Measurements from ENCODE around the gene CLEC2D.
"Not testable (repeated sequence)": the region's sequence is repeated elsewhere in the genome, so short reads cannot be mapped to it uniquely, and the experiment has no call there.

CLEC2D gene

DNA sequence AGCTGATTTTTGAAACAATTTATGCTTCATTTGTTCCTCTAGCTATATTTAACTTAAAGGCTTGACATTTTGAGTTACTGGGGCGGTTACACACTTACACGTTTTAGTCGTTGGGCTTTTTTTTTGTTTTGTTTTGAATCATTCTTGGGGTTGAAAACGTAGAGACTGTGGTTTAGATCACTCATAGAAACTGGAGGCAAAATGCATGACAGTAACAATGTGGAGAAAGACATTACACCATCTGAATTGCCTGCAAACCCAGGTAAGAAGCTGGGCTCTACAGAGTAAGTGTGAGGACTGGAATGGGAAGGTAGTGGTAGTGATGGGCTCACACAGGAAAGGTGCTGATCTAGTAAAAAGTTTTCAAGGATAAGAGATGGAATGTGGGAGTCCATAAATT is at the start of gene CLEC2D:
Gene CLEC2D, plus strand, starts transcription at position 180 of the 400 bp plus-strand sequence. Its CDS starts 22 bp downstream, at position 202.
- intact Hi-C loops (cut with DNase I): no loop called here
- DNase-seq: no peak

DNA sequence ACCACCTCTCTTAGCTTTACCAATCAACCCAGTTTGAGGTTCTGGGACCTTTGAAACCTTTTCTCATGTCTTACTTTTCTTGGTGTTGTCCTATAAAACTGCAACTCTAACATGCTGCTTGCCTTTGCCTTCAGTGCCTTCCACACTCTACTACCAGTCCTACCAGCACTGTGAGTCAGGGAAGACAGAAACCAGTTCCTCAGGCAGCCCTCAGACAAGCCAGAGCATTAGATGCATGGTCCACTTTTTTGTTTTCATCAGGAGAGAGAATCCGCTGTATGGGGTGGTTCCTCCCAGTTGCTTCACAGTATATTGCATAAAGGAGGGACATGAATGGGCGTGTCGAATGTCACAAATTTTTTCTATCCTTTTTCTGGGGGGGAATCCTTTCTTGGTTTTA is 44.5 kb upstream of the CLEC2D start:
- intact Hi-C loops (cut with DNase I): no loop called here
- no peak for DNase-seq

- intact Hi-C loops (cut with DNase I): no loop called here
- no peak for DNase-seq
Observed at GRCh38 chr12:9626291-9626690, 43.2 kb upstream of the CLEC2D start.

GRCh38 chr12:9626821-9627220 is 42.7 kb upstream of the CLEC2D start:
- intact Hi-C loops (cut with DNase I): no loop called here
- DNase-seq: no peak

- intact Hi-C loops (cut with DNase I): no loop called here
- DNase-seq: no peak
Observed at GRCh38 chr12:9632766-9633165, 36.7 kb upstream of the CLEC2D start.

DNA sequence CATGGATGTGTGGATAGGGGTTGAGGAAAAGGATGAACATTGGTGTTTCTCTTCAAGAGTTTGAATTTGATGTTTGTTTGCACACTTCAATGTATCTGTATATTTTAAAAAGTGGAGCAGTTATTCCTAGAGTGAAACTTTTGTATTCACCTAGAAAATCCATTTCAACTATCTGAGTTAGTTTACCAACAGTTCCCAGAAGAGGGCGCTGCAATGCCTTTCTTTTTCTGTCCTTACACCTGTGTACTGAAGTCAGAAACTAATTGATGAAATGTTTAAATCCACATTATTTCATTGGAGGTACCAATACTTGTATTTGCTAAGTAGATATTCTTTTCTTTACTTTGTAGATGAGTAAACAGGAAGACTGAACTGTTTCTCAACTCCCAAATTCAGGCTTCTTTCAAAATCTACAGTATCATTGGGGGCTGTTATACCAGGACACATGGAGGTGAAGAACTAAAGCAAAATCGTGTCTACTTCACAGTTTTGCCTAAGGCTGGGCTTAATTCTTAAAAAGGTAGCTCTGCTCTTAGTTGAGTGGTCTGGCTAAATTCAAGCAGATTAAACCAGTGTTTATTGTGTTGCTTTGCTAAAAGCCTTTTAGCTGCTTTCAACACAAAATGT is 35.2 kb upstream of the CLEC2D start:
- intact Hi-C loops (cut with DNase I): no loop called here
- peak in 35 of 42 donors; percentile 21 to 84 (median 61) for DNase-seq

DNA sequence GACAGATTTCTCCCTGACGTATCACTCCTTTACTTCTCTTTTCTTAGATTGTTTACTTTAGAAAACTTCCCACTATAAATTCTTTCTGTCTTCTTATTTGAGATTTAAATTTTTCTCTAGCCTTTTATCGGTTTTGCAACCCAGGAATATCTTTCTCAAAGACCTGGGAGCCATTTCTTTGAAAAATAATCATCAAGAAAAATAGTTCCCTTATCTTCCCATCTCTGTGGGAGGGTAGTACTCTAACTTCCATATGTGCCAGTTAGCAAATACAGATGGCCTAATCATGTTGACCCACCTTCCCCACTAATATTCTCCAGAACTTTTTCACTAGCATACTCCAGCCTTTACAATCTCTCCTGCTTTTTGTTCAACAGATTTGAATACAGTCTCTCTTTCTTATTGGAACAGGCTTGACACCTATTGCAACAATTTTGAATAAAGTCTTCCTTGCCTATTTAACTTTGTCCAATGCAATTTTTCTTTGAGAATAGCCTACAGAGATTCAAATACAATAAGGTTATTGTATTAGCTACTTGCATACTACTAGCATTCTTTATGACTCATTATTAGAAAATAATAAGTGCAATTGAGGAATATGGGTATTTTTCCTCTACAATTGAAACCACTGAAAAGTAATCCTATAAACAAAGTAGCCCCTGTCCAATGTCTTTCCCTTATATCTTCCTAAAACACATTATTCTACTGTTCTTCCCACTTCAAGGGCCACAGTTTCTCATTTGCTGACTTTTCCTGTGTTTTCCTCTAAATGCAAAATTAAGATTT is 34.4 kb upstream of the CLEC2D start:
- intact Hi-C loops (cut with DNase I): loop anchor here (5.0 kb wide), 1 partner anchor 72 kb away; no protein-coding TSS in a partner anchor
- no peak for DNase-seq

DNA sequence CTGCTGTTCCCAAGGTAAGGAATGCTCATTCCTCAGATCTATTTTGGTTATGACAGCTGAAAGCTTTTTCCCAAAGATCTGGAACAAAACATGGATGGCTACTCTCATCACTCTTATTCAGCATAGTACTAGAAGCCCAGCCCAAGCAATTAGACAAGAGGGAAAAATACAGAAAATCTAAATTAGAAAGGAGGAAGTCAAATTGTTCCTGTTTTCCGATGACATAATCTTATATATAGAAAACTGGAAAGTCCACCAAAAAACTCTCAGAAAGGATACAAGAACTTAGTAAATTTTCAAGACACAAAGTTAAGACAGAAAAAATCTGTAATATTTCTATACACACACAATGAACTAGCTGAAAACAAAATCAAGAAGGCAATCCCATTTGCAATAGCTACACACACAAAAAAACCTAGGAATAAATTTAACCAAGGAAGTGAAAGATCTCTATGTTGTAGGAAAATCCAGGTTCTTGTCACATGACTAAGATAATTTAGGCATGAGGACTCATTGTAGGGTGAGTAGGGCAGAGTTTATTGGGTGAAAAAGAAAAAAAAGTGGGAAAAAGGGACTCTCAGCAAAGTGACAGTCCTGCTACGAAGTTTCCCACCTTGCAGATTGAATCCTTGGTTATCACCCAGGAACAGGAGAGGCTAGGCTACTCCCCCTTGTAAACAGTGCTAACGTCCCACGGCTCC is 33.2 kb upstream of the CLEC2D start:
- no peak for DNase-seq
- intact Hi-C loops (cut with DNase I): loop anchor here (5.0 kb wide), 1 partner anchor 71 kb away; no protein-coding TSS in a partner anchor

GRCh38 chr12:9636851-9637206 is 32.7 kb upstream of the CLEC2D start:
- intact Hi-C loops (cut with DNase I): loop anchor here (5.0 kb wide), 1 partner anchor 70 kb away; no protein-coding TSS in a partner anchor
- no peak for DNase-seq

DNA sequence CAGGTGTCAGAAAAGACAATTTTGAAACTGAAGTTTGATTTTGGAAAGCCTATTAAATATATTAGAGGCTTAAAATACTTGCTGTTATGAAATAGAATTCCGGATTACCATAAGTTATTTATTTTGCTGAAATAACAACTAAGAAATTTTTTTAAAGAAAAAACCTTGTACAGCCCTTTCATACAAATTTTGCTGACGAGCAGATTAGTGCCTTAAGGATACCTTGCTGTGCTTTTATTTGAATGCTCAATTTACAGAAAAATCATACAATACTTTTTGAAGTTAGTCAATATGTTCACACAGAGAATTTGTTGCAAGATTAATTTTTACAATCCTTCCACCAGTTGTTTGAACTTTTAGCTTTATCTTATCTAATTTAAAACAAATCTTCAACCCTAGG is 29.5 kb upstream of the CLEC2D start:
- intact Hi-C loops (cut with DNase I): no loop called here
- DNase-seq: no peak

DNA sequence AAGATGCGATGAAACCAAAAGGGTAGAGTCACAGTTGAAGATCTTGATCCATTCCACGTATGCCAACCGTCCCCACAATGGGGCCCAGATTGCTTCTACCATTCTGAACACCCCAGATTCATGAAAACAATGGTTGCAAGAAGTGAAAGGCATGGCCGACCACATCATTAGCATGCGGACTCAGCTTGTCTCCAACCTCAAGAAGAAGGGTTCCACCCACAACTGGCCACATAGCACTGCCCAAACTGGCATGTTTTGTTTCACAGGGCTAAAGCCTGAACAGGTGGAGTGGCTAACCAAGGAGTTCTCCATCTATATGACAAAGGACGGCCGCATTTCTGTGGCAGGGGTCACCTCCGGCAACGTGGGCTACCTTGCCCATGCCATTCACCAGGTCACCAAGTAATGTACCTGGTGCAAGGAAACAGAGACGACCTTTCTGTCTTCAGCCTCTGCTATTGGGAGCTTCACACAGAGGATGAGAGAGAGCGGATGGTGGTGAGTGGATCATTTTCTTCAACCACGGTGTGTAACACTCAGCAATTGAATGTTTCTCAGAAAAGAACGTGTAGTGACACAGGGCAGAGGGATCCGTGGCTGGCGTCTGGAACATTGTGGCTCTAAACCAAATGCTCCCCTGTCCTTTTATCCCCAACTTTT is 26.8 kb upstream of the CLEC2D start:
- no peak for DNase-seq
- intact Hi-C loops (cut with DNase I): no loop called here

DNA sequence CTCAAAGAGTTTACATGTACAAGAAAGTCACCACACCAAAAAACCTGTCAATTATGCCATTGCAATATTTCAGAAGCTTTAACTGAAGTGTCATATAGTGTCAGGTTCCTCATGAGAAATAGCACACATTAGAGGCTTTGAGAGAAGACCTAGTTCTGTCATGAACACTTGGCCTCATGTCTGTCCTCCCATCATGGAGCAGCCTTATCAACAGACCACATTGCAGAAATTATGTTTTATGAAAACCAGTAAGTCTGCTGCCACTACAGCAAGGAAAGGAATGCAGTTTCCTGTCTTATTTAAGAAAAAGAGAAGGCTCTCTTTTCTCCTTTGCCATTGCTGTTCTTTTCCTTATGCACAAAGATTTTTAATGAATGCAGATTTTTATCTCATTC is 26.2 kb upstream of the CLEC2D start:
- intact Hi-C loops (cut with DNase I): no loop called here

DNA sequence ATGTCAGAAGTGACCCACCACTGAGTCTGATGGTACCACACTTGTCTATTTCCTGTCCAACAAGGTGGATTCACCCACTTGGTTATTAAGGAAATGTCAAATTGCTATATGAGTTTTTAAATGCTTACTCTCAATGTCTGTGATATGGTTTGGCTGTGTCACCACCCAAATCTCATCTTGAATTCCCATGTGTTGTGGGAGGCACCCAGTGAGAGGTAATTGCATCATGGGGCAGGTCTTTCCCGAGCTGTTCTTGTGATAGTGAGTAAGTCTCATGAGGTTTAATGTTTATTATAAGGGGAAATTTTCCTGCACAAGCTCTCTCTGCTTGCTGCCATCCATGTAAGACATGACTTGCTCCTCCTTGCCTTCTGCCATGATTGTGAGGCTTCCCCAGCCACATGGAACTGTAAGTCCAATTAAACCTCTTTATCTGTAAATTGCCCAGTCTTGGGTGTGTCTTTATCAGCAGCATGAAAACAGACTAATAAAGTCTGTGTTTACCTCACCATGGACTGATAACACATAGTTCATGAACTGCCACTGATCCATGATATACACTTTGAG is 24.4 kb upstream of the CLEC2D start:
- DNase-seq; intact Hi-C loops (cut with DNase I): not testable (repeated sequence)

More for the DNA sequence above, 26.2 kb upstream of the CLEC2D start:
- no peak for DNase-seq

- no peak for DNase-seq
- intact Hi-C loops (cut with DNase I): no loop called here
Observed at GRCh38 chr12:9646794-9647781, 22.4 kb upstream of the CLEC2D start.

- peak; percentile 9 to 77 (median 60) for DNase-seq
- intact Hi-C loops (cut with DNase I): no loop called here
Observed at GRCh38 chr12:9647825-9648700, 21.4 kb upstream of the CLEC2D start.

DNA sequence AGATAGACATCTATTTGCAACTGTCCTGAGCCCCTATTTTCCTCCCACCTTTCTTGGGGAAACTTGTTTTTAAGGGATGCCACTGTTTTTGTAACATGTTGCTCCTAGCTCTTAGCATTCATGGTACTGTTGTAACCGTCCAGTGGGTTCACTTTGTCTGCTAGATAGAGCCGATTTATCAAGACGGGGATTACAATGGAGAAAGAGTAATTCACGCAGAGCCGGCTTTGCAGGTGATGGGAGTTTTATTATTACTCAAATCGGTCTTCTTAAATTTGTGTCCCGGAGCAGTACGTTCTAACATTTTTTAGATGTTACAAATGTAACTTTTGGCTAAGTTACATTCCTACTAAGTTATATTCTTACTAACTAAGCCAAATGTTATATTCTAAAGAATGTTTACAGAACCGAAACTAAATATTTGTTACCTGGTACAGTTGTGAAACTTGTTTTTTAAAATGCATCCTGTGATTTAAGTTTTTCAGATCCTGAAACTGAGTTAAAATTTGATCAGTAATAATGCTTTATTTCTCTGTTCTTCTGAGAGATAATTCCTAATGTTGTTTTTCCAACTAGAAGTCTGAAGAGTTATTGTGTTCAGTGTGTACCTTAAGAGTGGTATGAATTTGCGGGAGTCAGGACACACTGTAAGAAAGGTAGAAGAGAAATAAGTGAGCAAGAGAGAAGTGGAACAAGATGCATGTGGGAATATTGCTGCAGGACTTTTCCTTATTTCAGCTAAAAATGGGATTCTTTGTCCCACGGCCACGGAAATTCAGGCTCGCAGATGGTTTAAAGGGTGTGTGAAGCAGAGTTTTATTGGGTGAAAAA is 20.6 kb upstream of the CLEC2D start:
- DNase-seq: no peak
- intact Hi-C loops (cut with DNase I): no loop called here

All from head of caudate nucleus (tissue), 42 donors.